Measurements from ENCODE around the gene GAS5. TPM values are rescaled to one million over a fixed set of nuclear protein-coding genes. Genes with fewer than 3 reads are reported as not detected.

Gene GAS5
- total and polyA plus RNA-seq, 9 of the 15 experiments (the other 6 are each of a cell fraction or from before 2014, with no cell fraction given): 565 to 1,860 (median 1,006) TPM

- TF ChIP-seq RCOR1 (IDR thresholded peaks at IDR 0.05; ENCODE audit: borderline replicate concordance in 1 of 2, low read depth in 2 of 2, low read length in 2 of 2) (peak in 1 of 2 experiments; percentile 1; a peak in 1 of 4 replicates), DEAF1 (CRISPR knock-in tag; IDR thresholded peaks at IDR 0.05) (no peak), AFF1 (IDR thresholded peaks at IDR 0.05; ENCODE audit: low read depth in 1 of 2, partially characterized antibody in 2 of 2) (no peak), HMG20B (CRISPR knock-in tag; IDR thresholded peaks at IDR 0.05) (no peak), ZNF239 (CRISPR knock-in tag; IDR thresholded peaks at IDR 0.05) (no peak), EZH2 (IDR thresholded peaks at IDR 0.05; ENCODE audit: borderline replicate concordance, low read depth, low read length) (no peak), FOXA3 (CRISPR knock-in tag; conservative IDR thresholded peaks at IDR 0.05 in 1 of 2, IDR thresholded peaks at IDR 0.05 in 1 of 2) (no peak), ZZZ3 (IDR thresholded peaks at IDR 0.05) (no peak), TFAP4 (CRISPR knock-in tag; IDR thresholded peaks at IDR 0.05; ENCODE audit: borderline replicate concordance) (peak; percentile 43; the same call in 1 of the 2 replicates), ZBTB17 (CRISPR knock-in tag; IDR thresholded peaks at IDR 0.05) (no peak), KDM2B (CRISPR knock-in tag; IDR thresholded peaks at IDR 0.05) (no peak), ZBTB34 (CRISPR knock-in tag; IDR thresholded peaks at IDR 0.05) (no peak), GTF3C2 (IDR thresholded peaks at IDR 0.05; ENCODE audit: borderline replicate concordance, extremely low read depth, insufficient read length) (no peak), ZFP1 (CRISPR knock-in tag; IDR thresholded peaks at IDR 0.05) (no peak)
Observed at GRCh38 chr1:173870252-173871075, 2.7 kb upstream of the GAS5 start (continued).
